HG03066 (cell line): ENCODE results near the gene C4BPB.

Experiments used
- ATAC-seq: cut with Tn5 transposase; IDR thresholded peaks from one replicate; pipeline ENCODE4 v1.9.1; 2021; ENCODE audit warnings: low read depth; ENCODE audit not compliant: unreplicated experiment

The C4BPB gene

DNA sequence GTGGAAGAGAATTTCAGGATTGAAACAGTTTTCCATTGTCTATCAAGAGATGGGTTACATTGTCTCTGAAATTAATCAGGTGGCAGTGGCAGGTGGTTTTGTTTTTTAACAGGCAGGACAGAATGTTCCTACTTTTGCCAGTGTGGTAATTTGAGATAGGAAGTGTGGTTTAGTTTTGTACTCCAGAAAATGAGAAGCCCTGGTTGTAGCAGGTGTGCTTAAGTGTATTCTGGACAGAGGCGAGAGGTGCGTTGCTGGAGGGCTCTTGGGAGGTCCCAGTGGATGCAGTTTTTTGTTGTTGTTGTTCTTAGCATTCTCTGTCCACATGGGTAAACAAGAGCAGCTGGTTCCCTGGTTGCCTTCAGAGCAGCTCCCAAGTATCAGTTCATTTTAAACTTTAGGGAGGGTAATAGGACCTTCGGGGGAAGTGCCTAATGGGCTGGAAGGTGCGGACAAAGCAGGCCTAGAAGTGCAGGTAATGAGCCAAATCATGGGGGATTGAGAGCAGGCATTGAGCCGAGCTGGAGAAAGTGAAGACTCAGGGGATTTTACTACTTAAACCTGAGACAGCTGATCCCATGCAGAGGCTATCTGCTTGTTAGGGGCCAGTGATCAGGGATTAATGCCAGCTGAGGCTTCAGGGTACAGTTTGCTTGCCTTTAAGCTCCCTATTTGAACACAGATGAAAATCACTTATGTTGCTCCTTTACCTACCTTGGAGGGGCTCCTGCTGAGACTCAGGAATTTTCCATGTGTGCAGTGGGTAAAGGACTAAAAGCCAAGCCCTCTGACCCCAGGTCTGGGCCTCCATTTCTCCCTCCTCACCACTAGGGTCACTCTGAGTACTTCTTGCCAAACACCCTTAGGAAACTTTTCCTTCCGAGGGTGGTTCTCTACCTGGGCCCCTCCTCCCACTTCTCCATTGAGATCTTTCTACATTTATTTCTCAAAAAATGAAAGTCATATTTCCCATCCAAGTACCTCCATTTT is 29.5 kb upstream of the C4BPB start:
- ATAC-seq, result no peak

DNA sequence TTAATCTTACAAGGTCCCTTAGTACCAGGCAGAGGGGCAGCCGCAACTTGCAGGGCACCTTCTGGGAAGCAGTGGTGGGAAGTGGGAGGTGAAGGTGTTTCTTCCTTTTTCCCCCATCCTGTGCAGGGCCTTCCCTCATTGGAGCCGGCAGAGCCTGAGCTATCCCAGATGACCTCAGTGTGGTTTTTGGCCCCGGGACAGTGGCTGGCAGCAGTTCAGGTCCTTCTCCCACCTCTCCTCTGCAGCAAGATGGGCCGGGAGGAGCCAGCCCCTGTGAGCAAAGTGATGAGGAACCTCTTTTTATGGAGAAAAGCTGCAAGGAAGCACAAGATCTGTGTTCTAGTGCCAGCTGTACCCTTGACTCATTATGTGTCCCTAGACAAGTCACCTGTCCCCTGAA is 28.8 kb upstream of the C4BPB start:
- no peak for ATAC-seq

DNA sequence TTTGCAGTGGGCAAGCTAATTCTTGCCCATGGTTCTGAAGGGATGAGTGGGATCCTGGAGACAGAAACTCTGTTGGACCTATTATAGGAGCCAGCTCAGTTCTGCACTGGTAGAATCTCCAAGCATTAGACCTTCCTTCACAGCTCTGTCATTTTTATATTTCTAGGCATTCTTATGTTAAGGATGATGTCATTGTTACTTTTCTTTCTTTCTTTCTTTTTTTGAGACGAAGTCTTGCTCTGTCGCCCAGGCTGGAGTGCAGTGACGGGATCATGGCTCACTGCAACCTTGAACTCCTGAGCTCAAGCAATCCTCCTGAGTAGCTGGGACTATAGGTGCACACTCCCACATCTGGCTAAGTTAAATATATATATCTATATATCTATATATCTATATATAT is 28.1 kb upstream of the C4BPB start:
- no peak for ATAC-seq

DNA sequence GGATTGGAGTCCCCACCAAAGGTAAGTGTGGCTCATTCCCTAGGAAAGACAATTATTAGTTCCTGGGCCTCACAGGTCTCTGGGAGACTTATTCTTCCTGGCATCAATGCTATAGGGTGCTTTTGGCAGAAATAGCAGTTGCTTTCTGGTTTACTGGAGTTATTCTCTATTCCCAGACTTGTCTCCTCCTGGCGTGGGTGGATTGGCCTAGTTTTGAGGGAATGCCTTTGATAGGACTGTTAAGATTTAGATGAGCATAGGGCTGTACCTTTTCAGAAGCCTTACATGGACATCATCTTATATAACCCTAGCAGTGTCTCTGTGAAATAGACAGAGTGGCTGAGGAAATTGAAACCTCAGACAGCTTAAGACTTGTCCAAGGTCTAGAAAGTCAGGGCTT is 26.6 kb upstream of the C4BPB start:
- no peak for ATAC-seq

DNA sequence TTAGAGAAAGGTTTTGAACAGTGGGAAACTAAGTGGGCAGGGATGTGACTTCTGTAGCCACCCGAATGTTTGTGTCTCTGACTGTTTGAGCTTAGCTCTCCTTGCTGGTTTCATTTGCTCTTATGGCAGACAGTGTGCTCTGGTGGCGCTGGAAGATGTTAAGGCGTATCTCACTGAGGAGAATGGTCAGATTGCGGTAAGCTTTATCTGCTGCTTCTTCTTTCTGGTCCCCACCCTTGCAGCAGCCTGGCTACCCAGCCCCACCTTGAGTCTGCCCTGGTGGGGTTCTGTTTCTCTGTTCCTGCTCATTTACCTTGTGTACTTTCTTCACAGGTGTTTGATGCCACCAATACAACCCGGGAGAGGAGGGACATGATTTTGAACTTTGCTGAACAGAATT is 25.6 kb upstream of the C4BPB start:
- ATAC-seq, result no peak

DNA sequence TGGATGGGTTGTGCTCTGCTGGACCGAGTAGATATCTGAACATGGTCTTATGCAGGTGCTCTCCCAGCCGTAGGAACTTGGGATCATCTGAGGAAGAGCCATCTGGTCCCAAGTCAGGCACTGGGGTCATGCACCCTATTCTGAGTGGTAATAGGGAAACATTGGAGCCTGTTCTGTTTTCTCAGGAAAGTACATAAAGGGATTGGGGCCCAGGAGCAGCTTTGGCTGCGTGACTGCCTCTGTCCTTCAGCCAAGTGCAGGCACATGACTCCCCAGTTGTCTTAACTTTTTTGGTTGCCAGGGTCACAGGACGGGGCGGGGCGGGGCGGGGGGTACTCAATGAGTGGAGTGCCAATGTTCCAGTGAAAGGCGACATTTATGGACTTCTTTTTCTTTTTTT is 24.1 kb upstream of the C4BPB start:
- ATAC-seq, result no peak

DNA sequence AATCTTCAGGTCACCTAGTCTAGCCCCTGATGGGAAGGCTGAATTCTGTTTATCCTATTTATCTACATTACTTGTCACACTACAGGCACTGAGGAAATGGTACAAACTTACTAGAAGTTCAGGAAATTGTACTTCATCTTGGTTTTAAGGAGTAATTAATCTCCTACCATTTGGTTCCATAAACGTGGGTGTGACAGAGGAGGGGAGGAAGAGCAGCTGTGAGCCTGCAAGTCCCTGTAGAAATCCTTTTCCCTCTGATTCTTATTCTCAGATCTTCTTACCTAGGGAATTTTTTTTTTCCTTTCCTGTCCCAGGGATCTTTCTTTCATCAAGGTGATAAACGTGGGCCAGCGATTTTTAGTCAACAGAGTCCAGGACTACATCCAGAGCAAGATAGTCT is 21.5 kb upstream of the C4BPB start:
- ATAC-seq, result no peak

DNA sequence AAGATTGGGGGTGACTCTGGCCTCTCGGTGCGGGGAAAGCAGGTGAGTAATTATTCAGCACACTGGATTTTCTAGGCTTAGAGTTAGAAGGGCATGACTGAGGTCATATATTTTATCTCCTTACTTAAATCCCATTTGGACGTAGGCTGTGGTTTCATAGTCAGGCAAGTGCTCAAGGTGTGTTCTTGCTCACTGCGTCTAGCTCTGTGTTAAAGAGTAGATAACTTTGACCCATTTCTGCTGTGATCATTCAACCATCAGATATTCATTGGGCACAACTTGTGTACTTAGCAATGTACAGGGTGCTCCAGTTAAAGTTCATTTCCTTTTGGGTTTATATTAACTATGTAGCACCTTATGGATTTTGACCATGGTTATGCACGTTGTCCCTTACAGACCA is 21.0 kb upstream of the C4BPB start:
- ATAC-seq, result no peak

DNA sequence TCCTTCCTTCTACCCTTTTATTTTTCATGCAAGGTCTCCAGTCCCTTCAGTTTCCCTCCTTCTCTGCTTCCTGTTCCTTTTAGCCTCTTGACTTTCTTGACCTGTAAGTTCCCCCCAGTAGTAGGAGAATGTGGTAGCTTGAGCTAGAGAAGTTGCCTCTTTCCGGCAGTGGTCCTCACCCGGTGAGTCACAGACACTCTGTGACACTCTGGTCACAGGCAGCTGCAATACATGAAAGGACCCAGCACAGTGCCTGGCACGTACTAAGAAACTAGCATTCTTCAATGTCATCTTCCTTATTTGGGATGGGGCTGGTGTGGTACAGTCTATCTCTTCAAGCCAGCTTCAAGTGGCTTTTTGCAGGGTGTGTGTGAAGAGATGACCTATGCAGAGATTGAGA is 19.6 kb upstream of the C4BPB start:
- ATAC-seq, result no peak

DNA sequence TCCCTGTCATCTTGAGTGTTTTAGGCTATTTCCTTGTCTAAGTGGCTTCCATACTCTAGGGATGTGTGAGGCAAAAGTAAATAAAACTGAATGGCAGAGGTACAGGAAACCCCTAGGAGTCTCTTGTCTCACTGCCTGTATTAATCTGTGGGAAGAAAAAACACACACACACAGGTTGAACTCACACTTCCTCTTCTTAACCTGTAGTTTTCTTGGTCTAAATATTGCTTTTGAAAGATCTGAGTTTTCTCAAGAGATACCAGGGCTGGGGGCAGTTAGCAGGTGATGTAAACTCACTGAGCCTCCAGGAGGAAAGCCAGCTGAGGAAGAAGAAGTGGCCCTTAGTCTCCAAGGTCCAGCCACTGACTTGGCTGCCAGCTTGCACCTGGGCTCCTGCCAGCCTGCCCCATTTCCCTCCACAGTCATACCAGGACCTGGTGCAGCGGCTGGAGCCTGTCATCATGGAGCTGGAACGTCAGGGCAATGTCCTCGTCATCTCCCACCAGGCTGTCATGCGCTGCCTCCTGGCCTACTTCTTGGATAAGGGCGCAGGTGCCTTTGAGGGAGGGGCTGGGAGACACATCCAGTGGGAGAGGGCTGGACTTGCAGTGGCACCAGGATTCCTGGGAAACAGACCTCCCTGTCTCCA is 18.7 kb upstream of the C4BPB start:
- peak; percentile 62 for ATAC-seq

DNA sequence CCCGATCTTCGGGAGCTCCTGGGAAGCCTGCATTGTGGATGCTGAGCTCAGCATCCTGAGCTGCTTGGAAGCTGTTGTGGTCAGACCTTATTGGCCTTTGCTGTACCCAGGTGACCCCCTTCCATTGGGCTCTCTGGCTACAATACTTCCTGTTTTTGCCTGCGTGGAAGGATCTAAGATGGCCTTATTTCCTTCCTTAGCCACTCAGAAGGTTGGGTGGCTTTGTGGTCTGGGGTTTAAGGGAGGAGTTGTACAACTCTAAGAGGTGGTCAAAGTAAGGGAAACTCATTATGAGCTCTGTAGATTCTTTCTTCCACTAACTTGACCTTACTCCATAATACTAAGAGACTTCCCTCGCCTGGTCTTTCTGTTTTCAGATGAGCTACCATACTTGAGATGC is 17.8 kb upstream of the C4BPB start:
- ATAC-seq, result no peak

DNA sequence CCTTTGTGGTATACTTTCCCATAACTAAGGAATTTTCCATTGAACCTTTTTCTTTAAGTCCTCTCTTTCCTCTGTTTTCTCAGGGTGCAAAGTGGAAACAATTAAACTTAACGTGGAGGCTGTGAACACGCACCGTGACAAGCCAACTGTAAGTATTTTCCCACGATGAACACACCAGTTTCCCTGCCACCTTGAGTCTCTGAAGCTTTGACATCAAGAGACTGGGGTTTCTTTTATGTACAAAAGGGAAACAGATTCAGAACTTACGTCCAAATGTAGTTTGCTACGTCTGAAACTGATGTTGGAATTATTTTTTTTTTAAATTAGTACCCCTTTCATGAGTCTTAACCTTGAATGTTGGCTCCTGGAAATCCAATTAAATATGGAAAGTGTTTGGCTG is 17.2 kb upstream of the C4BPB start:
- no peak for ATAC-seq

DNA sequence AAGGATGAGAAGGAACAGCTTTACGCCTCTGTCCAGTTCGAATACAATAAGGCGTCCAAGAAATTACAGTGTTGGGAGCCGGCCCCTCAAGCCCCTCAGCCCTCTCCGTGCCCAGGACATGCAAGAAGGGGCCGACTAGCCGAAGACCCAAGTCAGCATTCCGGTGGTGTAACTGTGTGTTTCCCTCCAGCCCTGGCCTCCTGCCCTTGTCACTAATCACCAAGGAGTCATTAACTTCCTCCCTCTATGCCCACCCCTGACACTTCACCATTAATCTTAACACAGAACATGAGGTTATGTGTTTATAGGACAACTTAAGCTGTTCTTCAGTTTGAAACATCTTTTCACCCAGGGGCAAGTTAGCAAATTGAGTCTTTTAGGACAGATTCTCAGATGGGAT is 16.4 kb upstream of the C4BPB start:
- ATAC-seq, result no peak

DNA sequence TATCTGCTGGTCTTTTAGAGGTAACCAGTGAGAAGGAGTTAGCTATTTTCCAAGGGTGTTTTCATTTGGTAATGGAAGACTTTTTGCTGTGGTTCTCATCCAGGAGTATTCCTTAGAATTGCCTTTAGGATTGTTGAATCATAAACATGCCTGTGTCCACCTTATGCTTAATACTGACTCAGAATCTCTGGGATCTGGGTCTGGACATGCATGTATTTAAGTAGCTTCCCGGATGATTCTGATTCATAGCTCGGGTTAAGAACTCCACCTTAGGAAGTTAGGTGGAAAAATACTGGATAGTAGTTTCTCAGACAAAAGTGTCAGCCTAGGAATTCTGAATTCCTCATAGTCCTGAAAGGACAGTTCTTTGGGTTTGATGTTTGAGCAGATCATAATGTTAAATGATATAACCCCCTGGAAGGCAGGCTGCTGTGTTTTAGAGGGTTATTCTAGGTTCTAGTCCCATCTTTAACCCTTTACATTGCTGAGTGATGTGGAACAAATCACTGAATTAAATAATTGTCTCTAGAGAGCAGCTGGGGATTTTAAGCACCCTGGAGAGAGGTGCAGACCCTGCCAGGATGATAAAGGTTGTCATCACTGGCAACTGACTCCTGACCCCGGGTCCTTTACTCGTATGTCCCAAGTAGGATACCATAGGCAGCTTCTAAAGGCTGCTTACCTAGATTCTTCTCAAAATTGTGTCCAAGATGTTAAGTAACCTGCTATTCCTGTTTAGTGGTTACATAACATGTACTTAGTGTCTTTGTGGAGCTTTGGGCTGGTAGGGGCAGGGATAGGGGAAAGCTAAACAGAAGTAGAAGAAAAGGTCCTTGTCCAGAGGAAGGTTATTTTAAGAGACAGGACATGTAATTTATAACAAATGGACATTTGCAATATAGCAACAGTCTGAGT is 14.5 kb upstream of the C4BPB start:
- ATAC-seq, result no peak

DNA sequence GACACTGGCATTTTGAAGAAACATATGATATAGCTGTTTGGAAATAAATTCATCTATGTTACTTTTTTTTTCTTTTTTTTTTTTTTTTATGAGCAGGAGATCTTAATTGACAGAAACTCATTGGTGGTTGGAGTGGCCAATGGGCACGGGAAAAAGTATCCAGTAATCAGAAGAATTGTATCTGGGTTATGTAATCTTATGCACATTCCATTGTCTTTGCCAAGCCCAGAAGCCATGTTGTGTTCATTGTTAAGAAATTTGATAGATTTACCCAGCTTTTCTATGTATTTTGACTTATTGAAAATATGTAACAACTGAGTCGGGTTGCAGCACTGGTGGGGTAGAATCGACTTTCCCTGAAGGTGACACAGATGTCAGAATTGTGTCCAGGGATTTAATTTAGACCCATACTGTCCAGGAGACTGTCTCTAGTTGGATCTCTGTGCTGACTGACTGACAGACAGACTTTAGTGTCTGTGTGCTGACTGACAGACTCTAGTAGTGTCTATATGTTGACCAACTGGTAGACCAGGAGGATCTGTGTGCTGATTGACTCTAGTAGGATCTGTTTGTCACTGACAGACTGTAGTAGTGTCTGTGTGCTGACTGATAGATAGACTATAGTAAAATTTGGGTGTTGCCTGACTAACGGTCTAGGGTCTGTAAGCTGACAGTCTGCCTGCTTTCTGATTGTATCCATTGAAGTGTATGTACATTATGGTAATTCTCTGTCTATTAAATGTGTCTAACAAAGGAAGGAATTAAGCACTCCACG is 12.3 kb upstream of the C4BPB start:
- no peak for ATAC-seq

DNA sequence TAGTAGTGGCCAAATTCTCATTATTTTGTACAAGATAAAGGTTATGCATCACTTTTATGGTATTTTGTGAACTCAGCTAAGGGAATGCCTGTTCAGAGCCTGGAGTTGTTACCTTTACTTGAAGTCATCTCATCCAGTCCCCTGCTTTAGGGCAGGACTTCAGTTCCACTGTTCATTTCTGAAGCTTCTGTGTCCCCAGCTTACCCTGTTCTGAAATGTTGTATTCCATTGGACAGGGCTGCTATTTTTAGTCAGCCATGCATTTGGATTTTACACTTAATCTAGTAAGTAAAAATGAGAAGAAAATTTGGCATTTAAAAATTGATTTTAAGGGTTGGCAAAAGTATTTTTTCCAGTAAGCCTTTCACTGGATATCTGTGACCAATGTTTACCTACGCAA is 11.6 kb upstream of the C4BPB start:
- no peak for ATAC-seq

DNA sequence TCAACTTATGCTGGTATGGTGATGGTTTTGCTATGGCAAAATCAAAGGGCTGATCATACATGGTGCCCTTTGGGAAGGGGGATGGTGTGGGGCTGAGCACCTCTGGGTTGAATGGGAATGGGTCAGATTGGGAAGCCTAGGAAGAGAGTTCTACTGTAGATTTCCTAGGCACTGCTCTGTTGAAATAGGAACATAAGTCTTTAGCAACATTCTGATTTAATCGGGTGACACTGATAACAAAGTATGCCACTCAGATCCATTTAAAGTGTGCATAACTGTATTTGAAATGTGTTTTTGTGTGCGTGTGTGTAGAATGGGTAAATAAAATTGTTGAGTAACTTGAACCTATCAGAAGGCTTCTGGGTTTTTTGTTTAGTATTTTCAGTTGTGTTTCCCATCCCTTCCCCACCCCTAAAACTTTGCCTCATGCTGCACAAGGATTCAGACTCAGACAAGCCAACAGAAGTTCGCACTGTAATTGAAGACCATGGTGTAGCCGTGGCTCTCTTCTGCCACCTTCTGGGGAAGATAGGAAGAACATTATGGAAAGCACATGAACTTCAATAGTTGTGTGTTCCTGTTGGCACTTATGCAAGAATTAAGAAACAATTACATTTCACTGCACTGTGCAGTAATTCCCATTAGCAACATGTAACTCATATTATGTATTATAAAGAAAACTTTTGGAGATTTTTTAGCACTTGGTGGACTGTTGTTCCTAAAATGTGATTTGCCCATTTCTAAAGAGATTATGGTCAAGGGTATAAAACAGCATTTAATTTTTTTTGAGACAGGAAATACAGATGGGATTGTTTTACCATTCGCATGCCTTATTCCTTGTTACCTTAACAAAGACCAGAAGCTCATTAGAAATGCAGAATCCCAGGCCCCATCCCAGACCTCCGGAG is 10.9 kb upstream of the C4BPB start:
- ATAC-seq, result no peak

DNA sequence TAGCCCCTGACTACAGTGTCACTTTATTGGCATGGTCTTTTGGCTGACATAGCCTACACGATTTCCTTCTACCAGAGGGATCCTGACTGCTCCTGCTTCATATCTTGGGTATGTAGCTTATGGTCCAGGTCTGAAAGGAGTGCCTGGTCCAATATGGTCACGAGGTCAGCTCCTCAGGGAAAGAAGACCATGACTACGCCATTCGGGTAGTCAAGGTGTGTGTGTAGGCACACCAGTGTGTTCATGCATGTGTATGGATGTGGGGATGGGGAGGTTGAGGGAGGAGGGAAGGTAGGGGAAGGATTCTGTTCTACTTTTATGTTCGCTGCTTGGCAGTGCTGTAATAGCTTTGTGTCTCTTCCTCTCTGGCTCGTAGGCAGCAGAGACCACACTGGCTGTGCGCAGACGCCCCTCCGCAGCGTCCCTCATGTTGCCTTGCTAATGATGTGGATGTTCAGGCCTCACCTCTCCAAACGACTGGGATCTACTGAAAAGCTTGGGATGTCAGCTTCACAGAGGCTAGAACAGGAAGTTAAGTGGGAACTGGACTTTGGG is 10.0 kb upstream of the C4BPB start:
- ATAC-seq, result no peak

DNA sequence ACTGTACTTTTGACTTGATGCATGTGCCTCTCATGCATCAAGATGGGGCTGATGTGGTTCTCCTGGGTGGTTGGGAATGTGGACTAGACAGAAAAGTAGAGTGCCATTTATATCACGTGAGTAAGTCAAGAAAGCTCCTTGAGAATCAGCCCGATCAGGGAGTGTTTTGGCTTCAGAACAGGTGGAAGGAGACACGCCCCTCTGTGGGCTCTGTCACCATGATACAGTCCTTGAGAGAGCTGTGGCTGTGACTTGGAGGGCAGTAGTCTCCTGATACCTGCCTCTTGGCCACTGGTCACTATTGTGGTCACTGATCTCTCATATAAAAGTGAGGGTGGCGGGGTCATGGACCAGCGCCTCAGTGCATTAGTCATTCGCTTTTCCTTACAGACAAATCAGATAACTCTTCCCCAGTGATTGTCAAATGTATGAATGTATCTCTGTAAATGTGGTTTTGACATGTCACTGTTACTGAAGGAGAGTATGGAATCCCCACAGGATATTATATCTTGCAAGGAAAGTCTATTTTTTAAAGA is 8.9 kb upstream of the C4BPB start:
- ATAC-seq, result no peak
